Choroid plexus epithelial cell (primary cell): Measurements from ENCODE around the gene CD7.

Source experiments
- DNase-seq: peaks from one replicate; pipeline ENCODE4 v3.0.0-alpha.2; 2010; ENCODE audit warnings: low read depth
- H3K4me3 ChIP-seq: 2 replicates; pipeline ENCODE4 v1.5.1; 2011; ENCODE audit warnings: low read depth, mild to moderate bottlenecking, control low read depth, low read length, moderate library complexity
- CTCF ChIP-seq: conservative IDR thresholded peaks from 2 replicates; pipeline ENCODE4 v1.5.1; 2011; ENCODE audit warnings: low read depth, mild to moderate bottlenecking, control low read depth, inconsistent platforms, low read length, moderate library complexity

Gene CD7

DNA sequence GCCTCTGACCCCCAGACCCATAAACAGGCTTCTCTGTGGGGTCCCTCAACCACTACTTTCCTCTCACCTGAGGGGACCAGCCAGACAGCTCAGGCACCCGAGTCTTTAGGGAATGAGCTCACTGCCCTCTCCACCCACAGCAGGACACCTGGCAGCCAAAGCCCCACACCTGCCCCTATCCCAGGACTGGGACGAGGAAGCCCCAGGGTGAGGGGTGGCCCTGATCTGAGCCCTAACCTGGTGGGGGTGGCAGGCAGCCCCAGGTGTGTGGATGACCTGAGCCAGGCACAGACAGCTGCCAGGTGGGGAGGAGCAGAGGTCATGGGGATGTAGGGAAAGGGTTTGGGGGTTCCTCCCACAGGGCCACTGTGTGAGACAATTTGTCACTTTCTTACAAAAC is 40.0 kb upstream of the CD7 start:
- DNase-seq: no peak
- H3K4me3 ChIP-seq: no peak overlapping the region
- no peak for TF ChIP-seq CTCF

DNA sequence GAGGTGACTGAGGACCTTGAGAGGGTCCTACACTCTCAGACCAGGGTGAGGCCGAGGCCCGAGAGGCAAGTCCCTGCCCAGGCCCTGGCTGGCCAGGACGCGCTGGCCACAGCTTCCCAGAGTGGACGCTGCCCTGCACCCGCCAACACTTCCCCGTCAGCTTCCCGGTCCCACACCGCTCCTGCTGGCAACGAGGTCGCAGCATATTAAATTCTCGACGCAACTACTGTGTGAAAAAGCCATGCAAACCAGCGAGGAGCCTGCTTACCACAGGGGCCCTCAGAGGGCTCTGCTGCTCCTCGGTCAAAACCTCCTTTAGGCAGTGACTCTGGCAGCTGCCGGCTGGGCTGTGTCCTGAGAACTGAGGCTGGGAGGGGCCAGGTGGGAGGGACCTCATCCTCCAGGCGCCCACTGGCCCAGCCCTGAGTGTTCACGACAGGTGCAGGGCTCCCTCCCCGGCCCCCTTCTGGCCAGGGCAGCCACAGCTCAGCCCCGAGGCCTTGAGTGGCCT is 39.5 kb upstream of the CD7 start:
- no peak for TF ChIP-seq CTCF
- H3K4me3 ChIP-seq: no peak overlapping the region
- DNase-seq: no peak

- peak; percentile 22 for DNase-seq
- no peak overlapping the region for H3K4me3 ChIP-seq
- TF ChIP-seq CTCF: no peak
These were observed 38.5 kb upstream of the CD7 start for GRCh38 chr17:82355770-82356427.

- H3K4me3 ChIP-seq: no peak overlapping the region
- no peak for TF ChIP-seq CTCF
- DNase-seq: no peak
These were observed 37.4 kb upstream of the CD7 start for GRCh38 chr17:82354804-82355308.

GRCh38 chr17:82353484-82353883 is 36.1 kb upstream of the CD7 start:
- no peak overlapping the region for H3K4me3 ChIP-seq
- no peak for DNase-seq
- no peak for TF ChIP-seq CTCF

GRCh38 chr17:82351713-82352488 is 34.5 kb upstream of the CD7 start:
- H3K4me3 ChIP-seq: no peak overlapping the region
- peak; percentile 93 for TF ChIP-seq CTCF
- peak; percentile 96 for DNase-seq
